Caco-2 (cell line): ENCODE data around the gene FGF22. TPM values are rescaled to one million over a fixed set of nuclear protein-coding genes. Genes with fewer than 3 reads are reported as not detected.

ENCODE experiments used
- BruUV-seq: library from RNA; stranded (reverse); fragments of 400-500 nt; replicated peaks from 2 replicates; lab custom pipeline; 2021; lab: Mats Ljungman, UMichigan
- CTCF ChIA-PET: fragments of 300-600 bp; sonication (Branson Sonifier 250); formaldehyde crosslinking; loops from one replicate; lab custom pipeline; 2022; ENCODE audit warnings: antibody characterized with exemption; lab: Charles Lee
- POLR2A ChIA-PET: fragments of 300-600 bp; sonication (Branson Sonifier 250); formaldehyde crosslinking; loops from one replicate; lab custom pipeline; 2022; ENCODE audit warnings: antibody characterized with exemption; lab: Charles Lee
- DNase-seq, 2 experiments: peaks; one replicate each; pipeline versions ENCODE4 v3.0.0 to v3.0.0-alpha.2; 2020 to 2022
- H3K27me3 ChIP-seq: replicated peaks from 2 replicates; pipeline ENCODE4 v1.6.0; 2011; ENCODE audit warnings: low read length; ENCODE audit not compliant: control insufficient read depth, insufficient read depth
- H3K36me3 ChIP-seq: 2 replicates; pipeline ENCODE4 v1.5.1; 2011; ENCODE audit warnings: low read length; ENCODE audit not compliant: control insufficient read depth, insufficient read depth
- H3K4me1 ChIP-seq: fragments of 250-450 bp; sonication (Bioruptor Pico); 2 replicates; pipeline ENCODE4 v1.5.1; 2020; ENCODE audit warnings: mild to moderate bottlenecking
- H3K4me3 ChIP-seq: 2 replicates; pipeline ENCODE4 v1.5.1; 2011; ENCODE audit warnings: low read depth, mild to moderate bottlenecking, control low read depth, low read length
- H3K9me3 ChIP-seq: fragments of 250-450 bp; sonication (Bioruptor Pico); 2 replicates; pipeline ENCODE4 v1.5.1; 2020; ENCODE audit warnings: mild to moderate bottlenecking, moderate library complexity
- H3K27ac Mint-ChIP-seq: one replicate; pipeline ENCODE4 v1.8.0; 2022; ENCODE audit warnings: mixed read lengths; ENCODE audit not compliant: unreplicated experiment
- H3K27me3 Mint-ChIP-seq: one replicate; pipeline ENCODE4 v1.8.0; 2022; ENCODE audit warnings: mixed read lengths; ENCODE audit not compliant: insufficient read depth, unreplicated experiment
- H3K36me3 Mint-ChIP-seq: one replicate; pipeline ENCODE4 v1.8.0; 2022; ENCODE audit warnings: mild to moderate bottlenecking, mixed read lengths; ENCODE audit not compliant: insufficient read depth, unreplicated experiment
- H3K4me1 Mint-ChIP-seq: one replicate; pipeline ENCODE4 v1.8.0; 2022; ENCODE audit warnings: low read depth, mixed read lengths; ENCODE audit not compliant: unreplicated experiment
- H3K4me3 Mint-ChIP-seq: one replicate; pipeline ENCODE4 v1.8.0; 2022; ENCODE audit warnings: mild to moderate bottlenecking, moderate library complexity, mixed read lengths; ENCODE audit not compliant: unreplicated experiment
- H3K9me3 Mint-ChIP-seq: one replicate; pipeline ENCODE4 v1.8.0; 2022; ENCODE audit warnings: mixed read lengths; ENCODE audit not compliant: unreplicated experiment
- intact Hi-C: fragments of 100-400 bp; cut with micrococcal nuclease; formaldehyde crosslinking; loops from one replicate; pipeline ENCODE4 v1.10.0; 2022; ENCODE audit not compliant: unreplicated experiment
- total RNA-seq: library from RNA; stranded (reverse); gene quantifications from 2 replicates; pipeline ENCODE4 v1.2.3, GENCODE V29; 2022
- TF ChIP-seq, protein P1 (sequence below), 2 experiments: fragments of 200-600 bp in 1 of 2; IDR thresholded peaks; 1 replicate in 1 of 2; 2 replicates in 1 of 2; pipeline versions ENCODE4 v1.5.1 to v1.8.0; 2011 to 2022; ENCODE audit warnings: antibody characterized with exemption in 1 of 2, control low read depth in 1 of 2, inconsistent platforms in 1 of 2, low read depth in 1 of 2, low read length in 1 of 2, mild to moderate bottlenecking in 1 of 2, moderate library complexity in 1 of 2; ENCODE audit not compliant: insufficient read depth in 1 of 2, severe bottlenecking in 1 of 2, unreplicated experiment in 1 of 2

FGF22 gene
- total RNA-seq, 1 experiment from 2014 or later = 0.68 TPM

DNA sequence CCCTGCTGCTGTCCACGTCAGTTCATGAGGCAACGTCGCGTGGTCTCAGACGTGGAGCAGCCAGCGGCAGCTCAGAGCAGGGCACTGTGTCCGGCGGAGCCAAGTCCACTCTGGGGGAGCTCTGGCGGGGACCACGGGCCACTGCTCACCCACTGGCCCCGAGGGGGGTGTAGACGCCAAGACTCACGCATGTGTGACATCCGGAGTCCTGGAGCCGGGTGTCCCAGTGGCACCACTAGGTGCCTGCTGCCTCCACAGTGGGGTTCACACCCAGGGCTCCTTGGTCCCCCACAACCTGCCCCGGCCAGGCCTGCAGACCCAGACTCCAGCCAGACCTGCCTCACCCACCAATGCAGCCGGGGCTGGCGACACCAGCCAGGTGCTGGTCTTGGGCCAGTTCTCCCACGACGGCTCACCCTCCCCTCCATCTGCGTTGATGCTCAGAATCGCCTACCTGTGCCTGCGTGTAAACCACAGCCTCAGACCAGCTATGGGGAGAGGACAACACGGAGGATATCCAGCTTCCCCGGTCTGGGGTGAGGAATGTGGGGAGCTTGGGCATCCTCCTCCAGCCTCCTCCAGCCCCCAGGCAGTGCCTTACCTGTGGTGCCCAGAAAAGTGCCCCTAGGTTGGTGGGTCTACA is 43.1 kb downstream of the FGF22 start:
- no peaks in the 10 kb centered on the region for H3K9me3 Mint-ChIP-seq
- H3K9me3 ChIP-seq = no peaks in the 10 kb centered on the region
- intact Hi-C loops = no loop called here
- BruUV-seq = no TSS peak
- H3K27me3 ChIP-seq = no peaks in the 10 kb centered on the region
- peaks cover 3% of the 10 kb centered on the region; the same call in 1 of the 2 replicates for H3K4me1 ChIP-seq
- no peak for DNase-seq
- H3K27ac Mint-ChIP-seq = no peak overlapping the region
- H3K4me3 ChIP-seq = no peak overlapping the region
- POLR2A ChIA-PET = no interaction called here
- H3K27me3 Mint-ChIP-seq = no peaks in the 10 kb centered on the region
- peaks cover 3% of the 10 kb centered on the region for H3K4me1 Mint-ChIP-seq
- TF ChIP-seq, protein P1, sequence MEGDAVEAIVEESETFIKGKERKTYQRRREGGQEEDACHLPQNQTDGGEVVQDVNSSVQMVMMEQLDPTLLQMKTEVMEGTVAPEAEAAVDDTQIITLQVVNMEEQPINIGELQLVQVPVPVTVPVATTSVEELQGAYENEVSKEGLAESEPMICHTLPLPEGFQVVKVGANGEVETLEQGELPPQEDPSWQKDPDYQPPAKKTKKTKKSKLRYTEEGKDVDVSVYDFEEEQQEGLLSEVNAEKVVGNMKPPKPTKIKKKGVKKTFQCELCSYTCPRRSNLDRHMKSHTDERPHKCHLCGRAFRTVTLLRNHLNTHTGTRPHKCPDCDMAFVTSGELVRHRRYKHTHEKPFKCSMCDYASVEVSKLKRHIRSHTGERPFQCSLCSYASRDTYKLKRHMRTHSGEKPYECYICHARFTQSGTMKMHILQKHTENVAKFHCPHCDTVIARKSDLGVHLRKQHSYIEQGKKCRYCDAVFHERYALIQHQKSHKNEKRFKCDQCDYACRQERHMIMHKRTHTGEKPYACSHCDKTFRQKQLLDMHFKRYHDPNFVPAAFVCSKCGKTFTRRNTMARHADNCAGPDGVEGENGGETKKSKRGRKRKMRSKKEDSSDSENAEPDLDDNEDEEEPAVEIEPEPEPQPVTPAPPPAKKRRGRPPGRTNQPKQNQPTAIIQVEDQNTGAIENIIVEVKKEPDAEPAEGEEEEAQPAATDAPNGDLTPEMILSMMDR (IDR thresholded peaks at IDR 0.05; ENCODE audit: insufficient read depth in 1 of 2, low read depth in 1 of 2, low read length in 1 of 2, severe bottlenecking in 1 of 2, unreplicated experiment in 1 of 2) = no peak
- no peak overlapping the region for H3K4me3 Mint-ChIP-seq
- CTCF ChIA-PET = no interaction called here
- no peaks in the 10 kb centered on the region; the same call in 1 of the 2 replicates for H3K36me3 ChIP-seq
- H3K36me3 Mint-ChIP-seq = peaks cover 35% of the 10 kb centered on the region

- POLR2A ChIA-PET = no interaction called here
- peaks cover 5% of the 10 kb centered on the region for H3K4me1 Mint-ChIP-seq
- no peaks in the 10 kb centered on the region for H3K9me3 ChIP-seq
- H3K4me1 ChIP-seq = no peaks in the 10 kb centered on the region
- no peak overlapping the region for H3K4me3 ChIP-seq
- H3K4me3 Mint-ChIP-seq = no peak overlapping the region
- no peaks in the 10 kb centered on the region for H3K9me3 Mint-ChIP-seq
- peaks cover 29% of the 10 kb centered on the region for H3K36me3 Mint-ChIP-seq
- CTCF ChIA-PET = no interaction called here
- intact Hi-C loops = no loop called here
- H3K27me3 Mint-ChIP-seq = no peaks in the 10 kb centered on the region
- no peak overlapping the region for H3K27ac Mint-ChIP-seq
- TF ChIP-seq, protein P1 (IDR thresholded peaks at IDR 0.05; ENCODE audit: insufficient read depth in 1 of 2, low read depth in 1 of 2, low read length in 1 of 2, severe bottlenecking in 1 of 2, unreplicated experiment in 1 of 2) = no peak
- BruUV-seq = no TSS peak
- no peaks in the 10 kb centered on the region for H3K36me3 ChIP-seq
- H3K27me3 ChIP-seq = no peaks in the 10 kb centered on the region
- DNase-seq = no peak
Measured at GRCh38 chr19:685454-685931, 45.8 kb downstream of the FGF22 start.

DNA sequence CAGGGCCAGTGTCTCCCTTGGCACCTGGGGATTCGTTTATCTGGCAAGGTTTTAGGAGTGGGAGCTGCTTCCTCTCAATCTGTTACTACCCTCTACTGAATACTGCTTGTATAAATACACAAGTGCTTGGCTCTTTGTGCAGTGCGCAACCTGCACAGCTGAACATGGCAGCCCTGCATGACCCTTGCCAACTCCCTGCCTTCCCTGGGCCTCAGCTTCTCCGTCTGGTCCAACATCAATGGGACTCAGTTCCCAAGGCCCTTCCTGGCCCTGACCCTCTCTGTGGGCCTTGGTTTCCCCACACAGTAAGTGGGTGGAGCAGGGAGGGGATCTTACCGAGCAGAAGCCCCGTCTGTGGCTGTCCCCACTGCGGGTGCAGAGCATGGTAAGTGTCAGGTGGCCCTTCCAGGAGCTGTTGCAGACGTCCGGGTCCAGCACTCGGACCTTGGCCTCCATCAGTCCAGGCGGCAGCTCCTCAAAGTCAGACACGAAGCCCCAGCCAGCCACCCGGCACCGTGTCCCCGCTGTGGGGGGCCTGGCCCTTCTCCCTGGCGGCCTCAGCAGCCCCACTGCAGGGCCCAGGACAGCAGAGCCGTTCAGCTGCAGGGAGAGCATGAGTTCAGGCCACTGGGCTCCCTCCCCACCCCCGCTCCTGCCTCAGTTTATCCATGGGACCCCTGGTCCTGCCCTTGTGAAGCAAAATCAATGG is 47.1 kb downstream of the FGF22 start:
- Histone ChIP-seq H3K4me1 (no peaks in the 10 kb centered on the region), H3K9me3 (no peaks in the 10 kb centered on the region), H3K4me3 (no peak overlapping the region), H3K27me3 (no peaks in the 10 kb centered on the region), H3K36me3 (no peaks in the 10 kb centered on the region)
- no TSS peak for BruUV-seq
- peaks cover 5% of the 10 kb centered on the region for H3K4me1 Mint-ChIP-seq
- no peak overlapping the region for H3K27ac Mint-ChIP-seq
- H3K4me3 Mint-ChIP-seq = no peak overlapping the region
- DNase-seq = no peak
- ChIA-PET POLR2A (no interaction called here), CTCF (no interaction called here)
- H3K36me3 Mint-ChIP-seq = peaks cover 20% of the 10 kb centered on the region
- no peaks in the 10 kb centered on the region for H3K27me3 Mint-ChIP-seq
- H3K9me3 Mint-ChIP-seq = no peaks in the 10 kb centered on the region
- TF ChIP-seq, protein P1 (IDR thresholded peaks at IDR 0.05; ENCODE audit: insufficient read depth in 1 of 2, low read depth in 1 of 2, low read length in 1 of 2, severe bottlenecking in 1 of 2, unreplicated experiment in 1 of 2) = no peak
- intact Hi-C loops = no loop called here
